GM18526 (cell line): ENCODE results near the gene SH3RF3.

Experiments used
- POLR2A ChIP-seq: IDR thresholded peaks from 3 replicates; pipeline ENCODE4 v1.6.1; 2011; ENCODE audit not compliant: insufficient read length; ENCODE audit errors: extremely low read depth

The SH3RF3 gene

DNA sequence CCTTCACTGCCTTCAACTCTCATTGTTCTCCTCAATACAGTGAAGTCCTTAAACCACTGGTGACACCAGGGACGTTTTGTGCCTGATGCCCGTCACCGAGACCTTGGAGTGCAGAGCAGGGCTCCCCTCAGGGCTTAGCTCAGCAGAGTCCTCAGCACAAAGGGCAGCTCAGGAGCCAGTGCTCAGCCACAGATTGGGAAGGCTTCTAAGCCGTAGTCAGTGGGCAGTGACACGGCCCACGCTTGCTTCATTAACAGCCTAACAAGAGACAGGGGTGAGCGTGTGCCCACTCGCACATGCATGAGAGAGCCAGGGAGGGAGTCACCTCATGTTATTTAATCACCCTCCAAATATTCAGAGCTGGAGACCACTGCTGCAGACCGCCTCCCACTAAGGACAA lies 137.5 kb downstream of the SH3RF3 start:
- TF ChIP-seq POLR2A, result no peak

DNA sequence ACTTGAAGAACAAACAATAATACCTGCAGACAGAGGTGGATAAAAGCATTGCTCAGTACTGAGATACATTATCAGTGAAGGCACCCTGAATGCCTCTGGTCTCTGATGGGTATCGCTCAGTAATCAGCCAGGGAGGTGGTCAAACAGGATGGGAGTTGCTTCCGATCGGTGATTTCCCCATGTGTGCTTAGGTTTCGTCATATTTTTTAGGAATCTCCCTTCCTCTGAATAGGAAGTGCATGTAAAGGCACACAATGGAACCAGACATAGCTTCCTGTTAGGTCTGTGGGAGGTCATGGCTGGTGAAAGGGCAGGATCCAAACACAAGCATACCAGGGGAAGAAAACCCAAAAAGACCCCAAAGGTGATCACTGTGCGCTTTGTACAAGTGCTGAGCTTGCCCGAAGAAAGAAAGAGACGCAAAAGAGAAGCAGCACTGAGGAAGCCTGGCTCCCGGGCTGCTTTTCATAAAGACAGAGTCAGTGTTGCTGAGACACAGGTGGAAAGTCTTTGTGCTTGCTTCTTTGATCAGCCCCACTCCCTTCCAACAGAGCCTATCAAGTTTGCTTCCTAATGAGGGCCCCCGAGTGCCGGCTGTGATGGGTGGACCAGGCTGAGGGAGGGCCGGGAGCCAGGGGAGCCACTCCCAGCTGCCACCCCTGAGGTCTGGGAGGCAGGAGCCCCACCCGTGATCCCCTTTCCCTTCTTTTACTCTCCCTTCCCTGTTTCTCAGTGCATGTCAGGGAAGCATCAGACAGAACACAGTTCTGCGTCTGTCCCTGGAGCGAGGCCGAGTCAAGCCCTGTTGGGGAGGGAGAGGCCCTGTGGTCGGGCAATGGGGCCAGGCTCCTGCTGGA lies 138.2 kb downstream of the SH3RF3 start:
- no peak for TF ChIP-seq POLR2A

DNA sequence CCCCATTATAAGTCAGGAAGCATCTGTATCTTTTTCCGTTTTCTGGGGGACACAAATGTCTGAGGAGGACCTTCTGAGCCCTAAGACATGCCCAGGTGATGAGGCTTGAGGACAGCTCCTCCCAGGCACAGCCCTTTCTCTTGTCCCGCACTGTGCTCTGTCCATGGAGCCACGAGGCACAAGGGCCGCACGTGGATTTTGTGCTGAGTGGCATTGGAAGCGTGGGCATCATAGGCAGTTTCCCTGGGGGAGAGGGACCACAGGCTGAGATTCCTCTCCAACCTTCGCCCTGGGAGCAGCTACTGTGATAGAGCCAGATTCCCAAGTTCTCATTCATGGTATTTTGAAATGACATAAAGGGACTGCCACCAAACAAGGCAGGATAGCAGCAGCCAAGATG lies 139.9 kb downstream of the SH3RF3 start:
- no peak for TF ChIP-seq POLR2A

DNA sequence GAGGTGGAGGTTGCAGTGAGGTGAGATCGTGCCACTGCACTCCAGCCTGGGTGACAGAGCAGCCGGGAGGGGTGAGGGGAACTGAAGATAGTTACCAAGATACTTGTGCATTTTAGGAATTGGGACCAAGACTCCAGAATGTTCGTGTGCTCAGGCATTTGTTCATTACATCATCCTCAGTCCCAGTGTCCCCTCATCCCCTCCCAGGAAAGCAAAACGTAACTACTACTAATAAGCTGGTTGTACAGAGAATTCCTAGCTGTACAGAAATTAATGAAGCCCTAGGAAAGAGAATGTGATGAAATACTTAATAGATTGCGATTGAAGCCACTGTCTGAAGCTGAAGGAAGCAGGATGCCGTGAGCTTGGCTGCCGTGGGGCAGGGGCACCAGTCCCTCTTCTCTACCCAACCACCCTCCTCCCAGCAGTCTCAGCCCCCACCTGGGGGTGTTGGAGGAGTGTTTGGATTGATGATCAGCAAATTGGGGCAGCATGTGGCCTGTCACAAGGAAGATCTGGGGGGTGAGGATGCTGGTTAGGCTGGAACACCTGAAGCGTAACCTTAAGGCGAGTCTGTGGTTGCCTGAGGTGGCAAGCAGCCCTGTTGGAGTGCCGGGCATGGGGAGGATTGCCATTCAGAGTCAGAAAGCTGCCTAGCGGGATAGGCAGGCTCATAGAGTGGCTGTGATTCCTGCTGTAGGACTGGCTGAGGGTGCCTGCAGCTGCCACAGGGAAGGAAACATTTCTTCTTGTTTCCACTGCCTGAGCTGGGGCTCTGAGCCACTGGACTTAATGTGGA lies 140.9 kb downstream of the SH3RF3 start:
- no peak for TF ChIP-seq POLR2A

DNA sequence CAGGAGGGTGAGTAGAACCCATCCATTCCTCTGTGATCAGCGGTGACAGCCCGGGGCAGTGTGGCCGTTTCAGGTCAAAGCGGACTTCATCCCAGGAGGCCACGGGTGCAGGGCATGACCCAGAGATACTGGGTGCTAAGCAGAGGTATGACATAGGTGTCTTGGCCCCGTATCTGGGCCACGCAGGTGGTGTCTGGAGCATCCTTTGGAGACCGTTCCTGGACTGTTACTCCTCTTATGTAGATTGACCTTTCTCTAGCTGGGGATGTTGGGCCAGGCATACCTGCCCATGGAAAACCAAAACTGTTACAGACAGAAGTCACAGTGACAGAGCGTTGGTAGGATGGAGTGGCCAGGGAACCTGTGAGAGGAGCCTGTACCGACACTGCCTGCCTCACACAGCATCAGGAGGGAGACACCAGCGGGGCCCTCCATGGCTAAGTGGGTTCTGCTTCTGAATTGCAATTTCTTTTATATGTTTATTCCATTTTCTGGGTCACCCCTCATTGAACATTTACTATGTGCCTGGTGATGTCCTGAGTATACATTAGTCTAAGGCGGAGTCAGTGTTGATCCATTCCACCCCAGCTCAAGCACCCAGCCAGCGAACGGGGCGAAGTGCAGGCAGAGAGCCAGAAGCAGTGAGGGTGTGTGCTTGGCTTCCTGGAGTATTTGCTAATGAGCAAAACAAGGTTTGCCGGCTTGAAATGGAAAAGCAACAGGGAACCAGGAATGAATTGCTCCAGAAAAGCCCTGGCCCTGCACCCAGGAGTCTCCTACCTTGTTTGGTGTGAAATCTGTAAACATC lies 141.7 kb downstream of the SH3RF3 start:
- TF ChIP-seq POLR2A, result no peak

DNA sequence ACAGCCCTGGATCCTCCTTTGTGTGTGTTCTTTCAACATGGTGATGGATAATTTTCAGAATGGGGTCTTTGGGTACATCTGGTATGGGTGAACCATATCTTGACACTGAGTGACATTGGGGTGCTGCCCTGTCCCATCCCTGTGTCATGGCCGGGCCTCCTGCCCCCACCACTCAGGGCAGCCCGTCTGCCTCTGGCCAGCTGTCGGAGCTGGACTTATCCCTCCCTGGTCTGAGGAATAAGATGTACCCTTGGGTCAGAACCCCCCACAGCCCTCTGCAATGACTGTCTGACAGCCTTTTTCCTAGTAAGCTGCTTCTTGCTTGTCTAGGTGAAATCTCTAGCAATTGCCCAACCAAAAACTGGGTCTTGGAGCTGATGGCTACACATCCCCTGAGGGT lies 142.9 kb downstream of the SH3RF3 start:
- TF ChIP-seq POLR2A, result no peak

DNA sequence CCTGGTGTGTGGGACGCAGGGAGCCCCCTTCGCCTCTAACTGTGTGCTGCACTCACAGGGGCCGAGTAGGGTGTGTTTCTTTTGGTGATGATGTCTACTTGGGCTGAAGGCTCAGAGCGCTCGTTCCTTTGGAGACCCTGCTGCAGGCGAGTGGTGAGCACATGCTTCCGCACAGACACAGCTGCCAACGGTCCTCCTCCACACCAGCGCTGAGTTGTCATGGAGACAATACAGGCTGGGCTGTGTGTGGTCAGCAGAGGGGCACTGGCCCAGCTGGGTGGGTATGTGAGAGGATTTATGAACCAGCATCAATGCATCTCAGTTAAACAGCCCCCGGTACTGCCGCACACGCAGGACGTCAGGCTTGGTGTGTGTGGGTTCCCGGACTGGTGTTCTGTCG lies 143.5 kb downstream of the SH3RF3 start:
- no peak for TF ChIP-seq POLR2A

DNA sequence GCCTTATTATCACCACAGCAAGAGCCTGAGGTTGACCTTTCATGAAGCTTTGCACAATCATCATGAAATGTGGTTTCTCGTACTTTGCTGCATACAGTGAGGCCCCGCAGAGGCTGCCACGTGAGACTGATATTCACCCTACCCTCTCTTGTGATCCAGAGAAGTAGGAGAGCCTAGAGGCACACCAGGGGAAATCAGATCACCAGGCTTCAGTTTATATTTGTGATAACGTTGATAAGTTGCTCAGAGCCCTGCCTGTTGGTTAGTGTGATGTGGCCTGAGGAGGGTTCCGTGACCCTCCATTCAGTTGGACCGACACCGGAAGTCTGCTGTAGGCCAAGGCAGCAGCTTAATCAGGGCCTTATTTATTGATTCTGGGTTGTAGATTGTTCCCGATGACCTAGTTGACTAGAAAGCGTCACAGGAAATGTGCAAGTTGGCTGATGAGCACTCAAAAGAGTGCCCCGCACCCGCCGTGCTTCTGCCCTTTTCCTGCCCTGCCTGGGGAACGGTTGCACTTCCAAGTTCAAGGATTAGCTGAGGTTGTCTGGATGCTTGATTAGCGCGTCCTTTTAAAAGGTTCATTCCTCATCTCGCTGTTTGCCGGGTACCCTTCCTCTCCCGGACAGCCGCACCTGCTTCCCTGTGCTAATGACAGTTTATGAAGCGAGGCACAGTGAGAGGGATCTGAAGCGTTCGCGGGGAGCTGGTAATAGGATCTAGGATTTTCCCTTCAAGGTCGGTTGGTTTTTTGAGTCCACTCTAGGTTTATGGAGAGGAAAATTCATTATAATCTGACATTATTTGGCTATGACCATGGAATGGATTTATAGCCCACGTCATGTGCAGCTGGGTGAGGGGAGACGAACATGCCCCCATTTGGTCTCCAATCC lies 146.4 kb downstream of the SH3RF3 start:
- no peak for TF ChIP-seq POLR2A

DNA sequence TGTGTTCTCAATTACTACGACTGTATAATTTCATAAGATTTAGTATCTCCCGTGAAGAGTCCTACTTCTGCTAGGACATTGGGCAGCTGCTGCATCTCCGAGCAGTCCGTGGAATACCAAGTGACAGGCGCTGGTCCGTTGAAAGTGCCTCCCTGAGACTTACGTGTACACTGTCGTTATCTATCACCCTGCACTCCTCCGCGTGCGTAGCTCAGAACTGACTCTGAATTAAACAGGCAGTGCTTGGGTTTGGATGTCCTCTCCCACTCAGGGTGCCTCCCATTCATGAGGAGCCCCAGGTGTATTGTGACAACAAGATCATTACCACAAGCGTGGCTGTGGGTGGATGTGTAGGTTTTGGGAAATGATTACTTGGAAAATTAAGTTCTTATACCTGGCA lies 148.4 kb downstream of the SH3RF3 start:
- TF ChIP-seq POLR2A, result no peak

DNA sequence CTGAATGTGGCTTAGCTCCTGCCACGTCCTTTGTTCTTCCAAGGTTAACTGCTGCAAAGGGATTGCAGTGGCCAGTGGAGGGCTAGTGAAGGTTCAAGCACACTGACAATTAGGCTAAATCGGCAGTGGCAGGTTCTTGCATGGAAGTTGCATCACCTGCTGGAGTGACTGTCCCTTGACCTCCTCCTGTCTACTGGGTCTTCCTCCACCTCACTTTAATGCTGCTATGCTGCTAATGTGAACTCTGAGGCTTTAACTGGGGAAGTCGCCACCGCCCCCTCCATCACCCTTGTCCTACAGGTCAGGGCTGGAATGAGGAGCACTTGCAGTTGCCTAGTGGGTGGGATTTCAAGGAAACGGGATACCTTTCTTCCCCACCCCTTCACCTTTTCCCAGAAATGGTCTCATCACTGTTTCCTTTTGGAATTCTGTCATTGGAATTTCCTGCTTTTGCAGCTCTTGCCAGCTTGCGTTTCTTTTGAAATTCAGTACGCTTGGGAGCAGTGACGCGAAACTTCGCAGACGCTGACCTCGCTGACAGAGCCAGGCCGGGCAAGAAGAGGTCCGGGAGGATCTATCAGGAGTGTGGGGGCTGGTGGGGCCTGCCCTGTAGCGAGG lies 150.3 kb downstream of the SH3RF3 start:
- TF ChIP-seq POLR2A, result no peak

DNA sequence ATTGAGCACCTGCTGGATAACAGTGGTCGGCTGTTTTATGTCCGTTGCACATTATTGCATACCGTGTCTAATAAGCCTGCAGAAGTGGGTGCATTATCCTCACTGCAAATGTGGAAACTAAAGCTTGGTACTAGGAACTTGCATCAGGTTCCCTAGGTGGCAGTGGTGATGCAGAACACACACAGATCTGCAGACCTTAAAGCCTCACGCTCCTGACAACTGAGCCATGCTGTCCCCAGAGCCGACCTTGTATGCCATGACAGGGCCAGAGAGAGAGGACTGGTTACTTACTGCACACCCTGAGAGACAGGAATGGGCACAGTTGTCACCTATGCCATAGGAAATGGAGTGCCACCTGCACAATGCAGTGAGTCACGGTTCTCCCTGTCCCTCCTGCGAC lies 151.8 kb downstream of the SH3RF3 start:
- TF ChIP-seq POLR2A, result no peak

DNA sequence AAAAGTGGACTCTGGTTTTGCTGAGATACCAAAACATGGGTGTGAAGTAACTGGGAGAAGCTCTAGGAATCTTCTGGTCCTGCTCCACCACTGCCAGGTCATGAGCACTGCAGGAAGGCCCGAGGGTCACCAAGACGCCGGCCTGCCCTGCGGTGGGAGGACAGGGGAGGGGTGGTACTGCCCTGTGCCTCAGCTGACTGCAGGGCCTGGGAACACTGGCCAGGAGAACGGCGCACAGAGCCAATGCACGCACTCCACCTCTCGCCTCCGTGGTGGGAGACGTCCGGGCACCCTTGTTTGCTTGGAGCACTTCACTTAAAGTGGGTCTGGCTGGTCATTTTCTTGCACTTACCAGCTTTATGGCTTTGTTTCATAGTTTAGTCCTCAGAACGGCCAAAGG lies 153.4 kb downstream of the SH3RF3 start:
- TF ChIP-seq POLR2A, result no peak

DNA sequence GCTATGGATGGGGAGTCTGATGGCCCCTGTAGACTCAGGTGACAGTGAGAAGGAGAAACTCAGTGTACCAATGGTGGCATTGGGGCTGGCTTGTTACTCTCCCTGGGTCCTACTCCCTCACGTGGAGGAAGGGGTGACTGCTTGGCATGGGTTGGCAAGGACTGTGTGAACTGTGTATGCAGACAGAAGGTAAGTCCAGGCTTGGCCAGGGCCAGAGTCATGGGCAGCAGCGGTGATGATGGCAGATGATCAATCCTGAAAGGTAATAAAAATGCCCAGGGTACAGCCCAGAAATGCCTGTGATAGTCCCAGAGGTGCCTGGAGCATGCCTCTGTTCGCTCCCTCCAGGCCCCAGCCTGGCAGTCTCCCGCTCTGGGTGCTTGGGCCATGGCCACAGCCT lies 153.9 kb downstream of the SH3RF3 start:
- TF ChIP-seq POLR2A, result no peak

DNA sequence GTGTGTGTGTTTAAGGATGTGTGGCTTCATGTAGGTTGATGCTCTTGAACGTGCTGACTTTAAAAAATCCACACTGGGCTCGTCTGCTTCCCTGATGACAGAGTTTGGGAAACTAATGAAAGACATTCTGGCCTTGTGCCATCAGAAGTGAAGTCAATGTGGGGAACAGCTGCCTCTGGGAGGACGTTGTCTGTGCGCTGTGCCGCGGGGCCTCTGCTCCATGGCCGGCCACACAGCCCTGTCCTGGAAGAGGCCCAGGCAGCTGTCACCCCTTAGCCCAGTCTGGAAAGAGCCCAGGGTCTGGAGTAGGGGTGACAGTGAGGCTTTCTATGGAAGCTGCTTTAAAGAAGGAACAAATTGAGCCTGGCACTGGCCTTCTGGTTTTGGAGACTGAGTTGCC lies 155.8 kb downstream of the SH3RF3 start:
- no peak for TF ChIP-seq POLR2A
